H1 (cell line): Measurements from ENCODE around the gene MSI2. TPM values are rescaled to one million over a fixed set of nuclear protein-coding genes. Genes with fewer than 3 reads are reported as not detected.

ENCODE experiments used
- CTCF ChIA-PET: fragments of 300-600 bp; sonication (Branson Sonifier 250); formaldehyde crosslinking; loops from one replicate; lab custom pipeline; 2021; ENCODE audit not compliant: partially characterized antibody; lab: Charles Lee
- POLR2A ChIA-PET: fragments of 300-600 bp; sonication (Branson Sonifier 250); formaldehyde crosslinking; loops from one replicate; lab custom pipeline; 2021; ENCODE audit warnings: inconsistent platforms; ENCODE audit not compliant: partially characterized antibody; lab: Charles Lee
- DNase-seq, 2 experiments: peaks; one replicate each; pipeline versions ENCODE4 v3.0.0 to v3.0.0-alpha.2; 2010 to 2022; ENCODE audit warnings: low spot score in 2 of 2, low read depth in 1 of 2, mixed read lengths in 1 of 2
- FAIRE-seq: peaks from 2 replicates; lab custom pipeline; 2011; peaks lifted over from hg19 to GRCh38; lab: Jason Lieb, UNC
- H2AFZ ChIP-seq: 2 replicates; pipeline ENCODE4 v1.8.1; 2012; ENCODE audit warnings: low read length, inconsistent platforms
- H2AK5ac ChIP-seq: 2 replicates; pipeline ENCODE4 v1.6.1; 2013; ENCODE audit warnings: low read depth, low read length
- H2BK120ac ChIP-seq: replicated peaks from 2 replicates; pipeline ENCODE3; 2013; ENCODE audit warnings: low read depth, low read length, inconsistent platforms
- H2BK12ac ChIP-seq: 2 replicates; pipeline ENCODE4 v1.6.1; 2013; ENCODE audit warnings: low read depth, low read length
- H2BK15ac ChIP-seq: 2 replicates; pipeline ENCODE4 v1.6.1; 2013; ENCODE audit warnings: low read length
- H2BK20ac ChIP-seq: 2 replicates; pipeline ENCODE4 v1.6.1; 2013; ENCODE audit warnings: low read length
- H2BK5ac ChIP-seq: 2 replicates; pipeline ENCODE4 v1.6.1; 2013; ENCODE audit warnings: low read depth, low read length
- H3K14ac ChIP-seq: 2 replicates; pipeline ENCODE4 v1.6.1; 2013; ENCODE audit warnings: inconsistent platforms; ENCODE audit not compliant: insufficient read length
- H3K18ac ChIP-seq: 2 replicates; pipeline ENCODE4 v1.6.1; 2013; ENCODE audit warnings: low read length; ENCODE audit errors: extremely low read depth
- H3K23ac ChIP-seq: 2 replicates; pipeline ENCODE4 v1.6.1; 2013; ENCODE audit warnings: inconsistent platforms; ENCODE audit not compliant: insufficient read length
- H3K23me2 ChIP-seq: 2 replicates; pipeline ENCODE4 v1.6.1; 2013; ENCODE audit warnings: low read depth, low read length
- H3K27ac ChIP-seq: 2 replicates; pipeline ENCODE4 v1.6.1; 2011; ENCODE audit warnings: low read depth, low read length, inconsistent platforms
- H3K27me3 ChIP-seq, 4 experiments: replicated peaks in 1 of 4; 1 replicate in 1 of 4; 2 replicates in 3 of 4; pipeline versions ENCODE4 v1.6.1 to v1.8.1; 2011 to 2013; ENCODE audit warnings: low read length in 3 of 4, mild to moderate bottlenecking in 3 of 4, inconsistent platforms in 2 of 4, mixed read lengths in 2 of 4, moderate library complexity in 1 of 4; ENCODE audit not compliant: control insufficient read depth in 3 of 4, insufficient read depth in 3 of 4; ENCODE audit errors: extremely low read depth in 1 of 4
- H3K36me3 ChIP-seq, 4 experiments: 2 replicates each; pipeline versions ENCODE4 v1.6.1 to v1.8.1; 2011 to 2013; ENCODE audit warnings: mild to moderate bottlenecking in 4 of 4, low read length in 3 of 4, moderate library complexity in 2 of 4, control low read depth in 1 of 4, inconsistent platforms in 1 of 4; ENCODE audit not compliant: insufficient read depth in 4 of 4, control insufficient read depth in 2 of 4
- H3K4ac ChIP-seq: replicated peaks from 2 replicates; pipeline ENCODE3; 2013; ENCODE audit warnings: low read length, low read depth, mixed read lengths, inconsistent platforms; ENCODE audit not compliant: insufficient read length
- H3K4me1 ChIP-seq, 4 experiments: replicated peaks in 1 of 4; 1 replicate in 1 of 4; 2 replicates in 3 of 4; pipeline versions ENCODE4 v1.6.1 to v1.8.1; 2011 to 2013; ENCODE audit warnings: low read length in 3 of 4, inconsistent platforms in 2 of 4, mixed read lengths in 1 of 4; ENCODE audit not compliant: insufficient read depth in 4 of 4, control insufficient read depth in 3 of 4
- H3K4me2 ChIP-seq, 2 experiments: 2 replicates each; pipeline versions ENCODE4 v1.6.1 to v1.8.1; 2011 to 2013; ENCODE audit warnings: low read depth in 2 of 2, low read length in 2 of 2, control low read depth in 1 of 2, inconsistent platforms in 1 of 2, mild to moderate bottlenecking in 1 of 2; ENCODE audit not compliant: insufficient read depth in 1 of 2
- H3K4me3 ChIP-seq, 4 experiments: fragments of 200-600, 300-600 bp in 1 of 4; sonication (generic), shearing (Covaris generic), sonication (Bioruptor Twin) in 1 of 4; 2 replicates each; pipeline versions ENCODE4 v1.5.1 to v1.8.1; 2011 to 2016; ENCODE audit warnings: low read length in 4 of 4, low read depth in 3 of 4, control low read depth in 2 of 4, inconsistent platforms in 2 of 4, mild to moderate bottlenecking in 2 of 4, mixed read lengths in 1 of 4, moderate library complexity in 1 of 4; ENCODE audit not compliant: insufficient read depth in 2 of 4; ENCODE audit errors: extremely low read depth in 1 of 4
- H3K56ac ChIP-seq: replicated peaks from 2 replicates; pipeline ENCODE3; 2013; ENCODE audit warnings: low read depth, mild to moderate bottlenecking, mixed read lengths, low read length, inconsistent platforms; ENCODE audit not compliant: insufficient read length
- H3K79me1 ChIP-seq: 2 replicates; pipeline ENCODE4 v1.6.1; 2013; ENCODE audit warnings: low read depth, low read length, control low read depth
- H3K79me2 ChIP-seq, 2 experiments: 2 replicates each; pipeline versions ENCODE4 v1.6.1 to v1.8.1; 2012 to 2013; ENCODE audit warnings: low read length in 2 of 2, mild to moderate bottlenecking in 2 of 2, inconsistent platforms in 1 of 2; ENCODE audit not compliant: insufficient read depth in 2 of 2, control insufficient read depth in 1 of 2
- H3K9ac ChIP-seq, 4 experiments: replicated peaks in 1 of 4; 1 replicate in 1 of 4; 2 replicates in 3 of 4; pipeline versions ENCODE4 v1.6.1 to v1.8.1; 2011 to 2013; ENCODE audit warnings: low read depth in 3 of 4, low read length in 3 of 4, control low read depth in 2 of 4, mild to moderate bottlenecking in 2 of 4, moderate library complexity in 2 of 4, inconsistent platforms in 1 of 4; ENCODE audit errors: extremely low read depth in 1 of 4
- H3K9me3 ChIP-seq, 2 experiments: 2 replicates each; pipeline versions ENCODE4 v1.6.1 to v1.8.1; 2012 to 2013; ENCODE audit warnings: mild to moderate bottlenecking in 2 of 2, moderate library complexity in 2 of 2, control low read depth in 1 of 2, inconsistent platforms in 1 of 2, low read depth in 1 of 2, low read length in 1 of 2, mixed read lengths in 1 of 2; ENCODE audit not compliant: insufficient read depth in 2 of 2
- H4K20me1 ChIP-seq, 2 experiments: replicated peaks in 1 of 2; 2 replicates each; pipeline versions ENCODE3 to v1.8.1; 2011 to 2013; ENCODE audit warnings: inconsistent platforms in 2 of 2, low read length in 2 of 2, mild to moderate bottlenecking in 1 of 2; ENCODE audit not compliant: insufficient read depth in 2 of 2, control insufficient read depth in 1 of 2
- H4K5ac ChIP-seq: 2 replicates; pipeline ENCODE4 v1.6.1; 2013; ENCODE audit warnings: low read length, low read depth, mixed read lengths, inconsistent platforms; ENCODE audit not compliant: insufficient read length
- H4K8ac ChIP-seq: 2 replicates; pipeline ENCODE4 v1.8.0; 2013; ENCODE audit warnings: mild to moderate bottlenecking, moderate library complexity, low read length, inconsistent platforms; ENCODE audit not compliant: insufficient read depth; ENCODE audit errors: extremely low read depth
- H4K91ac ChIP-seq: replicated peaks from 2 replicates; pipeline ENCODE3; 2013; ENCODE audit warnings: low read length, mixed read lengths, inconsistent platforms; ENCODE audit not compliant: insufficient read length
- BRCA1 ChIP-seq: IDR thresholded peaks from 2 replicates; pipeline ENCODE4 v1.6.1; 2012; ENCODE audit warnings: low read depth, low read length, improper control_type of control experiment
- FOSL1 ChIP-seq: IDR thresholded peaks from 2 replicates; pipeline ENCODE4 v1.6.1; 2011; ENCODE audit warnings: mild to moderate bottlenecking, low read depth, low read length, moderate library complexity; ENCODE audit not compliant: insufficient read depth
- JUN ChIP-seq: IDR thresholded peaks from 2 replicates; pipeline ENCODE4 v1.6.1; 2011; ENCODE audit warnings: low read depth, mild to moderate bottlenecking, improper control_type of control experiment, low read length
- KDM1A ChIP-seq: fragments of 200-600, 300-600 bp; sonication (generic); IDR thresholded peaks from 2 replicates; pipeline ENCODE4 v1.7.1; 2016; ENCODE audit warnings: mild to moderate bottlenecking, low read length, borderline replicate concordance
- TBP ChIP-seq: IDR thresholded peaks from 2 replicates; pipeline ENCODE4 v1.6.1; 2011; ENCODE audit warnings: low read depth, low read length, improper control_type of control experiment
- WGBS, 2 experiments: shearing (Covaris generic) in 1 of 2; methylation state at CpG; one replicate each; pipeline versions ENCODE4 v1.1.6 to v1.1.7; 2013 to 2015; ENCODE audit warnings: low lambda C conversion rate in 2 of 2, mixed read lengths in 2 of 2, inconsistent platforms in 1 of 2, low coverage in 1 of 2, missing lambda C conversion rate in 1 of 2; ENCODE audit not compliant: insufficient replicate concordance in 2 of 2, insufficient coverage in 1 of 2, insufficient read length in 1 of 2; ENCODE audit errors: extremely low coverage in 1 of 2, missing lambda C conversion rate in 1 of 2; 5-methylcytosine and 5-hydroxymethylcytosine counted together
- polyA plus RNA-seq, 7 experiments: library from polyadenylated mRNA; depleted of rRNA in 3 of 7; stranded (reverse) in 5 of 7; unstranded in 2 of 7; fragments of >200 nt in 5 of 7; fragments of 200-250 nt in 2 of 7; gene quantifications; 1 replicate in 5 of 7; 2 replicates in 1 of 7; 4 replicates in 1 of 7; pipeline versions ENCODE4 v1.2.1 to v1.2.3, GENCODE V29; 2011 to 2013; ENCODE audit warnings: missing spikeins in 2 of 7, mixed read lengths in 2 of 7
- total RNA-seq: library from RNA; stranded (reverse); fragmentation: NEBNext Ultra II Directional; extraction: Animal tissue kit (Norgen Biotek cat#: 25700); gene quantifications from 2 replicates; pipeline ENCODE4 v1.2.1, GENCODE V29; 2021
- TF ChIP-seq, protein P1 (sequence below), 3 experiments: IDR thresholded peaks; 1 replicate in 2 of 3; 2 replicates in 1 of 3; pipeline versions ENCODE4 v1.5.1 to v1.6.1; 2011; ENCODE audit warnings: low read length in 3 of 3, mild to moderate bottlenecking in 3 of 3, inconsistent platforms in 2 of 3, low read depth in 1 of 3, moderate library complexity in 1 of 3; ENCODE audit not compliant: insufficient read depth in 1 of 3; ENCODE audit errors: control extremely low read depth in 1 of 3
- TF ChIP-seq, protein P2 (sequence below): IDR thresholded peaks from 2 replicates; pipeline ENCODE4 v1.6.1; 2011; ENCODE audit warnings: low read depth, mild to moderate bottlenecking, low read length; ENCODE audit not compliant: insufficient read depth
- TF ChIP-seq, protein P3 (sequence below): IDR thresholded peaks from 2 replicates; pipeline ENCODE4 v1.6.1; 2012; ENCODE audit warnings: low read length, inconsistent platforms

The MSI2 gene
- total and polyA plus RNA-seq, 2 of the 8 experiments (the other 6 are each of a cell fraction or from before 2014, with no cell fraction given), result 36.7 to 80.6 TPM

DNA sequence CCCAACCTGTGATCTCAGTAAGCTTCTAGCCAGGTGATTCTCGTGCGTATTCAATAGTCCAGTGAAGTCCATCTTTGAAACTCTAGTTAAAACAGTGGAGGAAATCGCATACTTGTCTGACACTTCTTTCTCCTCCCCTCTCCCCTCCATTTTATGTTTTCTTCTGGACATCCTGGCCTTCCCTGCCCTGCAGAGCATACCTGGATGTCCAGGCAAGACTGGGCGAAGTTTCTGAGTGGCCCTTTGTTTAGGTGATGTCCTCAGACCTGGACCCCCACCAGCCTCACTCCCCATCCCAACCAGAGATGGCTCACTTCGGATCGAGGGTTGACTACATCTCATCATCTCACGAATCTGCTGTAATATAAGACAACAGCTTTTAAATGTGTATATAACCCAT, 423.0 kb downstream of the MSI2 start:
- Histone ChIP-seq H4K5ac (no peak overlapping the region), H3K27me3 (no peaks in the 10 kb centered on the region; a peak in 1 of 7 replicates), H3K56ac (no peak overlapping the region), H3K23me2 (no peaks in the 10 kb centered on the region), H2AFZ (no peak overlapping the region), H3K4ac (no peak overlapping the region), H4K8ac (no peak overlapping the region), H2BK5ac (no peak overlapping the region), H3K14ac (no peak overlapping the region), H2BK20ac (no peak overlapping the region), H3K79me1 (no peaks in the 10 kb centered on the region), H3K4me1 (peaks cover 2 to 6% (median 4%) of the 10 kb centered on the region in 4 experiments; a peak in 5 of 7 replicates), H4K91ac (no peak overlapping the region), H3K27ac (no peak overlapping the region), H4K20me1 (peaks cover 0 to 2% of the 10 kb centered on the region in 2 experiments), H3K23ac (no peak overlapping the region), H3K36me3 (peaks cover 0 to 3% (median 1%) of the 10 kb centered on the region in 4 experiments; a peak in 2 of 8 replicates), H3K4me3 (no peak overlapping the region), H3K4me2 (no peak overlapping the region), H2BK15ac (no peak overlapping the region), H2AK5ac (no peak overlapping the region), H2BK120ac (no peak overlapping the region), H3K18ac (no peak overlapping the region), H3K9me3 (no peaks in the 10 kb centered on the region), H3K9ac (no peak overlapping the region), H2BK12ac (no peak overlapping the region), H3K79me2 (no peaks in the 10 kb centered on the region)
- WGBS, 2 experiments, result 89% methylated on average over 7 of the region's 7 CpGs; no CpG with 5 or more reads in 1 of the 2 experiments
- no peak for FAIRE-seq
- ChIA-PET POLR2A (no interaction called here), CTCF (interaction anchor here (0.8 to 2.5 kb wide), 9 partner anchors 15 to 436 kb away, joined by 3 to 7 read pairs (median 3); no protein-coding TSS in a partner anchor)
- peak in 1 of 2 experiments; percentile 36 for DNase-seq
- TF ChIP-seq JUN (no peak), KDM1A (no peak), FOSL1 (no peak), BRCA1 (no peak), TBP (no peak)
- TF ChIP-seq, protein P1, sequence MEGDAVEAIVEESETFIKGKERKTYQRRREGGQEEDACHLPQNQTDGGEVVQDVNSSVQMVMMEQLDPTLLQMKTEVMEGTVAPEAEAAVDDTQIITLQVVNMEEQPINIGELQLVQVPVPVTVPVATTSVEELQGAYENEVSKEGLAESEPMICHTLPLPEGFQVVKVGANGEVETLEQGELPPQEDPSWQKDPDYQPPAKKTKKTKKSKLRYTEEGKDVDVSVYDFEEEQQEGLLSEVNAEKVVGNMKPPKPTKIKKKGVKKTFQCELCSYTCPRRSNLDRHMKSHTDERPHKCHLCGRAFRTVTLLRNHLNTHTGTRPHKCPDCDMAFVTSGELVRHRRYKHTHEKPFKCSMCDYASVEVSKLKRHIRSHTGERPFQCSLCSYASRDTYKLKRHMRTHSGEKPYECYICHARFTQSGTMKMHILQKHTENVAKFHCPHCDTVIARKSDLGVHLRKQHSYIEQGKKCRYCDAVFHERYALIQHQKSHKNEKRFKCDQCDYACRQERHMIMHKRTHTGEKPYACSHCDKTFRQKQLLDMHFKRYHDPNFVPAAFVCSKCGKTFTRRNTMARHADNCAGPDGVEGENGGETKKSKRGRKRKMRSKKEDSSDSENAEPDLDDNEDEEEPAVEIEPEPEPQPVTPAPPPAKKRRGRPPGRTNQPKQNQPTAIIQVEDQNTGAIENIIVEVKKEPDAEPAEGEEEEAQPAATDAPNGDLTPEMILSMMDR (IDR thresholded peaks at IDR 0.05; ENCODE audit: control extremely low read depth in 1 of 3, insufficient read depth in 1 of 3, low read depth in 1 of 3, low read length in 3 of 3), result no peak
- TF ChIP-seq, protein P2, sequence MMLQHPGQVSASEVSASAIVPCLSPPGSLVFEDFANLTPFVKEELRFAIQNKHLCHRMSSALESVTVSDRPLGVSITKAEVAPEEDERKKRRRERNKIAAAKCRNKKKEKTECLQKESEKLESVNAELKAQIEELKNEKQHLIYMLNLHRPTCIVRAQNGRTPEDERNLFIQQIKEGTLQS, result no peak
- TF ChIP-seq, protein P3, sequence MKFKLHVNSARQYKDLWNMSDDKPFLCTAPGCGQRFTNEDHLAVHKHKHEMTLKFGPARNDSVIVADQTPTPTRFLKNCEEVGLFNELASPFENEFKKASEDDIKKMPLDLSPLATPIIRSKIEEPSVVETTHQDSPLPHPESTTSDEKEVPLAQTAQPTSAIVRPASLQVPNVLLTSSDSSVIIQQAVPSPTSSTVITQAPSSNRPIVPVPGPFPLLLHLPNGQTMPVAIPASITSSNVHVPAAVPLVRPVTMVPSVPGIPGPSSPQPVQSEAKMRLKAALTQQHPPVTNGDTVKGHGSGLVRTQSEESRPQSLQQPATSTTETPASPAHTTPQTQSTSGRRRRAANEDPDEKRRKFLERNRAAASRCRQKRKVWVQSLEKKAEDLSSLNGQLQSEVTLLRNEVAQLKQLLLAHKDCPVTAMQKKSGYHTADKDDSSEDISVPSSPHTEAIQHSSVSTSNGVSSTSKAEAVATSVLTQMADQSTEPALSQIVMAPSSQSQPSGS, result no peak
